Uterus (tissue), 2 donors: ENCODE data around the gene PUSL1.

ENCODE experiments used
- POLR2A ChIP-seq, 2 donors: fragments of 450-650 bp; IDR thresholded peaks; one replicate each; pipeline ENCODE4 v1.6.1; 2016; ENCODE audit warnings: antibody characterized with exemption in 2 of 2, mild to moderate bottlenecking in 1 of 2, moderate library complexity in 1 of 2
- TF ChIP-seq, protein P1 (sequence below), 4 experiments: fragments of 200-600 bp in 2 of 4; fragments of 450-650 bp in 2 of 4; sonication (generic) in 2 of 4; IDR thresholded peaks; one replicate each; pipeline ENCODE4 v1.5.1; 2016 to 2019; ENCODE audit warnings: antibody characterized with exemption in 4 of 4, mild to moderate bottlenecking in 2 of 4, moderate library complexity in 1 of 4

GRCh38 chr1:1264026-1264425 lies 44.4 kb upstream of the PUSL1 start:
- TF ChIP-seq, protein P1, sequence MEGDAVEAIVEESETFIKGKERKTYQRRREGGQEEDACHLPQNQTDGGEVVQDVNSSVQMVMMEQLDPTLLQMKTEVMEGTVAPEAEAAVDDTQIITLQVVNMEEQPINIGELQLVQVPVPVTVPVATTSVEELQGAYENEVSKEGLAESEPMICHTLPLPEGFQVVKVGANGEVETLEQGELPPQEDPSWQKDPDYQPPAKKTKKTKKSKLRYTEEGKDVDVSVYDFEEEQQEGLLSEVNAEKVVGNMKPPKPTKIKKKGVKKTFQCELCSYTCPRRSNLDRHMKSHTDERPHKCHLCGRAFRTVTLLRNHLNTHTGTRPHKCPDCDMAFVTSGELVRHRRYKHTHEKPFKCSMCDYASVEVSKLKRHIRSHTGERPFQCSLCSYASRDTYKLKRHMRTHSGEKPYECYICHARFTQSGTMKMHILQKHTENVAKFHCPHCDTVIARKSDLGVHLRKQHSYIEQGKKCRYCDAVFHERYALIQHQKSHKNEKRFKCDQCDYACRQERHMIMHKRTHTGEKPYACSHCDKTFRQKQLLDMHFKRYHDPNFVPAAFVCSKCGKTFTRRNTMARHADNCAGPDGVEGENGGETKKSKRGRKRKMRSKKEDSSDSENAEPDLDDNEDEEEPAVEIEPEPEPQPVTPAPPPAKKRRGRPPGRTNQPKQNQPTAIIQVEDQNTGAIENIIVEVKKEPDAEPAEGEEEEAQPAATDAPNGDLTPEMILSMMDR (IDR thresholded peaks at IDR 0.05) = no peak
- no peak for TF ChIP-seq POLR2A (IDR thresholded peaks at IDR 0.05)
